Epithelial cell of proximal tubule (primary cell): ENCODE measurements around the gene ZC3H4. TPM values are rescaled to one million over a fixed set of nuclear protein-coding genes. Genes with fewer than 3 reads are reported as not detected.

ENCODE experiments used
- DNase-seq: peaks from one replicate; pipeline ENCODE4 v3.0.0-alpha.2; 2011; ENCODE audit warnings: low read depth
- H3K4me3 ChIP-seq: 2 replicates; pipeline ENCODE4 v1.5.1; 2011; ENCODE audit warnings: low read depth, mild to moderate bottlenecking, low read length
- total RNA-seq: library from RNA; depleted of rRNA; stranded (reverse); fragments of >200 nt; gene quantifications from 2 replicates; pipeline ENCODE4 v1.2.3, GENCODE V29; 2015
- TF ChIP-seq, protein P1 (sequence below): conservative IDR thresholded peaks from 2 replicates; pipeline ENCODE4 v1.5.1; 2012; ENCODE audit warnings: low read depth, mild to moderate bottlenecking, low read length

The ZC3H4 gene
- total RNA-seq, 1 donor from 2014 or later, result 18.3 TPM

DNA sequence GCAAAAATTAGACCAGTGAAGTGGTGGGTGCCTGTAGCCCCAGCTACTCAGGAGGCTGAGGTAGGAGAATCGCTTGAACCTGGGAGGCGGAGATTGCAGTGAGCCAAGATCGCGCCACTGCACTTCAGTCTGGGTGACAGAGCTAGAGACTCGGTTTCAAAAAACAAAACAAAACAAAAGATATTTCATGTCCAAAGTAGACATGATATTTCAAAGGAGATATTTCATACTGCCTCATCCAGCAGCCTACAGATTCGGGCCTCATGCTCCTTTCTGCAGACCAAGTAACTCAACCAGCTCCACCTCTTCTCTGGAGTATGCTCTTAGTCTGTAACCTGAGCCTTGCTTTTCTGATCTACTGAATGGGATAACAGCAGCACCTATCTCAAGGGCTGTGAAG is 15.0 kb downstream of the ZC3H4 start:
- DNase-seq, result no peak
- no peak overlapping the region for H3K4me3 ChIP-seq
- TF ChIP-seq, protein P1, sequence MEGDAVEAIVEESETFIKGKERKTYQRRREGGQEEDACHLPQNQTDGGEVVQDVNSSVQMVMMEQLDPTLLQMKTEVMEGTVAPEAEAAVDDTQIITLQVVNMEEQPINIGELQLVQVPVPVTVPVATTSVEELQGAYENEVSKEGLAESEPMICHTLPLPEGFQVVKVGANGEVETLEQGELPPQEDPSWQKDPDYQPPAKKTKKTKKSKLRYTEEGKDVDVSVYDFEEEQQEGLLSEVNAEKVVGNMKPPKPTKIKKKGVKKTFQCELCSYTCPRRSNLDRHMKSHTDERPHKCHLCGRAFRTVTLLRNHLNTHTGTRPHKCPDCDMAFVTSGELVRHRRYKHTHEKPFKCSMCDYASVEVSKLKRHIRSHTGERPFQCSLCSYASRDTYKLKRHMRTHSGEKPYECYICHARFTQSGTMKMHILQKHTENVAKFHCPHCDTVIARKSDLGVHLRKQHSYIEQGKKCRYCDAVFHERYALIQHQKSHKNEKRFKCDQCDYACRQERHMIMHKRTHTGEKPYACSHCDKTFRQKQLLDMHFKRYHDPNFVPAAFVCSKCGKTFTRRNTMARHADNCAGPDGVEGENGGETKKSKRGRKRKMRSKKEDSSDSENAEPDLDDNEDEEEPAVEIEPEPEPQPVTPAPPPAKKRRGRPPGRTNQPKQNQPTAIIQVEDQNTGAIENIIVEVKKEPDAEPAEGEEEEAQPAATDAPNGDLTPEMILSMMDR, result no peak

DNA sequence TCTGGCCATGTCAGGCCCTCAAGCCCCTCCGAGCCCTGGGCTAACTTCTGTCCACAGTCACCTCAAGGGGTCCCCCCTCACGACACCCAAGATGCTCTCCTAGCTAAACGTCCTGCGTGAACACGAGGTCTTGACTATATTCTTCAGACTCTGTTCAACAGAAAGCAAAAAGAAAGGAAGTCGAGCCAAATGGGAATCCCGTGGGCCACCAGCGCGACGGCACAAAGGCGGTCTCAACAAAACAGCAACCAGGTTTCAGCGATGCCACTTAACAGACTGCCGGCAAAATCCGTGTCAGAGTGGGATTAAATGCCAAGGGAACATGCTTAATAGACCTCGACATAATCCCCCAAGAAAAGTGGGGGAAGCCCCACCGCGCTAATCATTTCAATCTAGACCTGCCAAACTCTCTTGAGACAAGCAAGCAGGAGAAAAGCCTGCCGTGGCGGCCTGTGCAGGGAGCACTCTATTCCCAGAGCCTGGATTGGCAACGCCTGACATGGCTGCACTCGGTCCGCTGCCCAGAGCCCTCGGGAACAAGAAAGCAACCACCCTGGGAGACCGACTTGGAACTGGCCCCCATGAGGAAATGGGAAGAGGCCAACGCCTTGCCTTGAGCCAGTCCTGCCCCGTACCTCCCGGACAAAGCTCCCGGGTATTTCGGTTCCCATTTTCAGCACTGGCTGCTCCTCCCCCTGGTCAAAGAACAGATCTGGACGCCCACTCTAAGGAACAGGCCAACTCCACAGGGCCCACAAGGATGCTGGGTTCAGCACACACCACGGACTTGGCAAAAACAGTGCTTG is 16.0 kb downstream of the ZC3H4 start:
- no peak for DNase-seq
- TF ChIP-seq, protein P1, result no peak
- no peak overlapping the region for H3K4me3 ChIP-seq

DNA sequence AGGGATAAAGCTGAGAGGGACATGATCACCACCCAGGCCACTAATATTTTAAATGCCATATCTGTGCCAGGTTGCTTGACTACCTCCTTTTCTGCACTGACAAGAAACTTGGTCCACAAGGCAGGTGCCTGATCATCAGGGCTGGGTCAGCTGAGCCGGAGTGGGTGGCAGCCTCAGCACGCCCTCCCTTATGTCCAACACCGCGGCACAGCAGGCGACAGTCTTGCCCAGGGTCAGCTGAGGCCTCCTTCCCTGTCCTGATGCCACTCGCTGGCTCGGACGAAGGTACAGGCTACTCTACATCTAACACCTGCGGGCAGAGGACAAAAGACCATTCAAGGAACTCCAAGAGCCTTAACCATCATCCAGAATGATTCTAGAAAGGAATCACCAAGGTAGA is 16.9 kb downstream of the ZC3H4 start:
- TF ChIP-seq, protein P1, result no peak
- H3K4me3 ChIP-seq, result no peak overlapping the region
- no peak for DNase-seq

DNA sequence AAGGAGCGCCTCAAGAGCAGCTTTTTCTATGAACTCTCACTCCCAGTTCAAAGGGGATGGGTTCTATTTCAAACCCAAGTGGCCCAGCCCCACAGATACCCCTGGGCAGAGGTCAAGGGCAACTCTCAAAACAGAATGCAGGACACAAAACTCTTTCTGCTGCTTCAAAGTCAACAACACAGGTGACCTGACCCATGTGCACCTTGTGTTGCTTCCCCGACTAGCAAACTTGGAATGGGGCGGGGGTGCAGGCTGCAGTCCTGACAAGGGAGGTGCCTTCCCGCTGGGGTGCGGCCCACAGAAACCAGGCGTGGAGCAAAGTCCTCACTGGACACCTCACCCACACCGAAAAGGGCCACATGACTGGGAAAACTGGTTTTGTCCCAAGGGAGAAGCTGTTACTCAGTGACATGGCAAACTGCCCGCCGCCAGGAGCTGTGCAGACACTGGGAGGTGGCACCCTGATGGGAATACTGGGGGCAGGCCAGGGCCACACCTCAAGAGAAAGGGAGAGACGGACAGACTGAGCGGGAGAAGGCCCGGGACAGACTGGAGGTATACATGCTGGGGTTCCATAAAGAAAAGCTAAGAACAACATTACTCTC is 17.4 kb downstream of the ZC3H4 start:
- no peak overlapping the region for H3K4me3 ChIP-seq
- TF ChIP-seq, protein P1, result no peak
- no peak for DNase-seq

DNA sequence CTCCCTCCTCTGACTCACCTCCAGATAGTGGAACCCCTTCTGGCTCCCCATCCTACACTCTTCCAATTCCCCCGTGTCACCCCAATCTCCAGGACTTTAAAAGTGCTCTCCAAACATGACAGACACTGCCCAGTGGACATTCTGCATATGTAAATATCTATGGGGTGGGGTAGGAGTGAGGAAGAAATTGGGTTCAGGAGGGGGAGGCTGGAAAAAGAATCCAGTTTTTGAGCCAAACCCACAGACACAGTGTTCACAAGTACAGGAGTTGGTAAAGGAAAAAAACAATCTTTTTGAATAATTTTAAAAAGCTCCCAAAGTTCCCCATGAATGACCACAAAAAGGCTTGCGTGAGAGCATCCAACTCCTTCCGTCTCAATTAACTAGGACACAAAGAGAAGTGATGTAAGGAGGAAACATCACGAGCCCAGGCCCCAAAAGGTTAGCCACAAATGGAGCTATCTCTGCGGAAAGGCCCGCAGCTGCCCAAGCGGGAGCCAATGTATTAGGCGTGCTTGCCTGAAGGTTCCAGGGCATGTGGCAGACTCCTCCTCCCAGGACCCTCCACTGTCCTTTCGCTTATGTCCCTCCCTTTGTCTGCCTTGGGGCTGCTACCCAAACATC is 18.0 kb downstream of the ZC3H4 start:
- TF ChIP-seq, protein P1, result no peak
- no peak for DNase-seq

DNA sequence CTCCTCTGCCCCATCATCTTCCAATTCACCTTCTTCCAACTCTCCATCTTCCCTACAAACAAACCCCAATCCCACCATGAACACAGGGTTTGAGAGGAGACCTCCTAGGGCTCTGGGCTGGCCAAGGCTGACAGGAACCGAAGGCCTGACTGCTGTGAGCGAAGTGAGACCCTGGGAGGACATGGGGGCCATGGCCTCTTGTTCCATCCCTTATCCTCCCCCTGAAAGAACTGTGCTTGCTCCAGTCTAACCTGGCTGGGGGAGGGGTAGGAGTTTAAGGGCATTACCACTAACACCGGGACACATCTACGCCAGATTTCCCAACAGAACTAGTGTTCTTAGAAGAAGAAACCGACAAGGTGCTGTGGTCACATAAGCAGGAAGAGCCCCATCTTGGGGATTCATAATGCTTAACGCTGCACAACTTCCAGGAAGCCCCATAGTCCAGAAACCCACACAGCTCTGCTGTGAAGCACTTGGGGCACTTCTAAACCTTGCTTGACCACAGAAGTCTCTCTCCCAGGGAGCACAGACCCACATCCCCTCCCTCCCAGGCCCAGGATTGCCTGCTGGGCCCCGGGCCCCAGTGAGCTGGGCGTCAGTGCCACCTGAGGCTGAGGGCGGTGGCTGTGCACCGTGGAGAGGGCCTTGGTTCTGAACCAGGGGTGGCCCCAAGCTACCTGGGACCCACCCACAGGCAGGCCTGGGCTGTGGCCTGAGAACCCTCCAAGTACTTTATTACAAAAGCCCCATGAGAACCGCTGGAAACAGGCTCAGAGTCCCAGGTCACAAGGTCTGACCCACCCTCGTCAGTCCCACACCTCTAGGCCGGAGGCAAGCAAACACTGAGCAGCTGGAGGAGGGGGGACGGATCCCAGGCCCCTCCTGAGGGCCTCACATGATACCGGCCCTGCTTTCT is 18.8 kb downstream of the ZC3H4 start:
- no peak for DNase-seq
- TF ChIP-seq, protein P1, result no peak
- H3K4me3 ChIP-seq, result no peak overlapping the region

More for the DNA sequence above, 18.0 kb downstream of the ZC3H4 start:
- no peak overlapping the region for H3K4me3 ChIP-seq
